B cell (primary cell): ENCODE results near the gene NPFFR1. TPM values are rescaled to one million over a fixed set of nuclear protein-coding genes. Genes with fewer than 3 reads are reported as not detected.

ENCODE experiments used
- ATAC-seq: fragments of 200-7000 bp; cut with Tn5 transposase; one replicate; pipeline ENCODE4 v1.10.0; 2021; ENCODE audit warnings: low read depth, mild to moderate bottlenecking, moderate number of reproducible peaks, moderate library complexity
- CTCF ChIA-PET: fragments of 350-600 bp; sonication (Branson Sonifier 250); formaldehyde crosslinking; loops from one replicate; lab custom pipeline; 2021; ENCODE audit warnings: antibody characterized with exemption, inconsistent platforms; lab: Charles Lee
- POLR2A ChIA-PET: fragments of 350-600 bp; sonication (Branson Sonifier 250); formaldehyde crosslinking; loops from one replicate; lab custom pipeline; 2021; ENCODE audit warnings: antibody characterized with exemption; lab: Charles Lee
- DNase-seq: peaks from one replicate; pipeline ENCODE4 v3.0.0; 2013
- H2AFZ ChIP-seq: 2 replicates; pipeline ENCODE4 v1.6.1; 2012; ENCODE audit warnings: mild to moderate bottlenecking, low read depth, low read length; ENCODE audit not compliant: insufficient read depth, poor library complexity, severe bottlenecking
- H3K27ac ChIP-seq, 2 donors: 1 replicate in 1 of 2; 2 replicates in 1 of 2; pipeline ENCODE4 v1.5.1; 2012 to 2013; ENCODE audit warnings: low read length in 2 of 2, mild to moderate bottlenecking in 2 of 2, moderate library complexity in 1 of 2
- H3K27me3 ChIP-seq, 4 experiments: fragments of 200-600 bp in 1 of 4; sonication (generic) in 1 of 4; replicated peaks in 1 of 4; 1 replicate in 2 of 4; 2 replicates in 2 of 4; pipeline versions ENCODE4 v1.6.1 to v1.7.0; 2013 to 2016; ENCODE audit warnings: low read length in 3 of 4, mild to moderate bottlenecking in 2 of 4, mixed read lengths in 1 of 4, moderate library complexity in 1 of 4; ENCODE audit not compliant: insufficient read depth in 4 of 4, control insufficient read depth in 3 of 4; ENCODE audit errors: control extremely low read depth in 1 of 4
- H3K36me3 ChIP-seq, 2 experiments: replicated peaks in 1 of 2; 1 replicate in 1 of 2; 2 replicates in 1 of 2; pipeline versions ENCODE4 v1.6.1 to v1.7.1; 2013; ENCODE audit warnings: low read length in 1 of 2; ENCODE audit not compliant: insufficient read depth in 2 of 2, control insufficient read depth in 1 of 2; ENCODE audit errors: control extremely low read depth in 1 of 2, extremely low read depth in 1 of 2
- H3K4me1 ChIP-seq, 2 donors: fragments of 200-600 bp in 1 of 2; sonication (generic) in 1 of 2; 1 replicate in 1 of 2; 2 replicates in 1 of 2; pipeline versions ENCODE4 v1.5.1 to v1.6.1; 2013 to 2017; ENCODE audit warnings: low read length in 2 of 2; ENCODE audit not compliant: control insufficient read depth in 2 of 2, insufficient read depth in 2 of 2
- H3K4me2 ChIP-seq: replicated peaks from 2 replicates; pipeline ENCODE3; 2012; ENCODE audit warnings: mild to moderate bottlenecking, low read depth, low read length; ENCODE audit not compliant: poor library complexity, severe bottlenecking
- H3K4me3 ChIP-seq, 5 experiments: fragments of 200-600 bp in 1 of 5; sonication (generic) in 1 of 5; 1 replicate in 3 of 5; 2 replicates in 2 of 5; pipeline versions ENCODE4 v1.5.1 to v1.7.0; 2011 to 2016; ENCODE audit warnings: low read length in 4 of 5, mild to moderate bottlenecking in 4 of 5, low read depth in 2 of 5, control low read depth in 1 of 5, moderate library complexity in 1 of 5; ENCODE audit not compliant: insufficient read depth in 1 of 5; ENCODE audit errors: control extremely low read depth in 1 of 5, extremely low read depth in 1 of 5
- H3K79me2 ChIP-seq: fragments of 200-600 bp; sonication (generic); one replicate; pipeline ENCODE4 v1.6.0; 2016; ENCODE audit warnings: low read length; ENCODE audit not compliant: control insufficient read depth, insufficient read depth
- H3K9ac ChIP-seq: fragments of 200-600 bp; sonication (generic); 2 replicates; pipeline ENCODE4 v1.6.1; 2017; ENCODE audit warnings: mild to moderate bottlenecking, low read length, moderate library complexity
- H3K9me3 ChIP-seq, 3 donors: one replicate each; pipeline versions ENCODE4 v1.6.1 to v1.7.1; 2013; ENCODE audit warnings: low read length in 2 of 3; ENCODE audit not compliant: control insufficient read depth in 2 of 3, insufficient read depth in 1 of 3; ENCODE audit errors: control extremely low read depth in 1 of 3
- H4K20me1 ChIP-seq: 2 replicates; pipeline ENCODE4 v1.6.0; 2012; ENCODE audit warnings: mild to moderate bottlenecking, low read length; ENCODE audit not compliant: insufficient read depth, control insufficient read depth, poor library complexity, severe bottlenecking
- H3K27ac Mint-ChIP-seq: one replicate; pipeline ENCODE4 v1.8.0; 2021; ENCODE audit warnings: mixed read lengths
- H3K27me3 Mint-ChIP-seq: one replicate; pipeline ENCODE4 v1.8.0; 2021; ENCODE audit warnings: mixed read lengths
- H3K4me1 Mint-ChIP-seq: one replicate; pipeline ENCODE4 v1.8.0; 2021; ENCODE audit warnings: mixed read lengths
- H3K4me3 Mint-ChIP-seq: one replicate; pipeline ENCODE4 v1.8.0; 2021; ENCODE audit warnings: mixed read lengths
- H3K9me3 Mint-ChIP-seq: one replicate; pipeline ENCODE4 v1.8.0; 2022; ENCODE audit warnings: mixed read lengths; ENCODE audit not compliant: insufficient read depth
- EZH2 ChIP-seq: IDR thresholded peaks from 2 replicates; pipeline ENCODE4 v1.6.1; 2012; ENCODE audit warnings: borderline replicate concordance, low read depth, mild to moderate bottlenecking, moderate library complexity, low read length; ENCODE audit not compliant: insufficient read depth, poor library complexity, severe bottlenecking
- WGBS: methylation state at CpG from one replicate; pipeline ENCODE4 v1.1.5; 2013; ENCODE audit warnings: missing lambda C conversion rate; ENCODE audit not compliant: insufficient coverage; 5-methylcytosine and 5-hydroxymethylcytosine counted together
- intact Hi-C: fragments of 100-400 bp; cut with micrococcal nuclease; formaldehyde crosslinking; loops from one replicate; pipeline ENCODE4 v1.10.0; 2022
- polyA plus RNA-seq: library from polyadenylated mRNA; depleted of rRNA; stranded (reverse); fragments of >200 nt; gene quantifications from 2 replicates; pipeline ENCODE4 v1.2.3, GENCODE V29; 2012
- total RNA-seq, 2 donors: library from RNA; stranded (reverse); fragments of 120-200 nt in 1 of 2; gene quantifications; 1 replicate in 1 of 2; 2 replicates in 1 of 2; pipeline versions ENCODE4 v1.2.3 to v1.2.4, GENCODE V29; 2013 to 2022
- TF ChIP-seq, protein P1 (sequence below): fragments of 200-600 bp; IDR thresholded peaks from one replicate; pipeline ENCODE4 v1.8.0; 2022; ENCODE audit warnings: antibody characterized with exemption, mild to moderate bottlenecking

NPFFR1 gene
- total and polyA plus RNA-seq, 2 donors (not counting 1 experiment from before 2014, with no cell fraction given) = not detected

DNA sequence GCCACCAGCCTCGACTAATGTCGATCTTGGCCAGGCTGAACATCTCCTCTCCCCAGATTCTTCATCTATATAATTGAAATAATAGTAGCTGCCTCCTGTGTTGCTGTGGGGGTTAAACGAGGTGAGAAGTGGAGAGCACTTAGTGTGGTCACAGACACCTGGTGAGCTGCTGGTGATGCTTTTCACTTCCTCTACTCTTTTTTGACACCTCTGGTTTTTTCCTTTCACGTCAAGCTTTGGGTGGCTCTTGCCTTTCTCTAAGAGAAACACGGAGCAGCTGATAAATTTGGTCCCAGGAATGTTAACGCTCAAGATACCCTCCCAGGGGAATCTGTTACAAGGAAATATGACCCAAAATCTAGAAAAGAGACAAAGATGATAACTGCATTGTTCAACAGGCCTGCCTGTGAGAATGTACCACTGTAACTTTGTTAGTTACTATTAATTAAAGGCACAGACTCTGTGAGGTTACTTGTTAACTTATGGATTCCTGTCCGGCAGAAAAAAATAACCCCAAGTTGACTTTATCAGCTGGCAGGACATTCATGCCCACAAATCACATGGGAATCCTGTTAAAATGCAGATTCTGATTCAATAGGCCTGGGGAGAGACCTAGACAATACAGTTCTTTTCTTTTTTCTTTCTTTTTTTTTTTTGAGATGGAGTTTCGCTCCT, 9.5 kb upstream of the NPFFR1 start:
- ChIA-PET CTCF (interaction anchor here (0.7 to 1.7 kb wide), 3 partner anchors 70 to 72 kb away, joined by 3 to 7 read pairs (median 4); no protein-coding TSS in a partner anchor), POLR2A (no interaction called here)
- no peak overlapping the region for H3K27ac ChIP-seq
- H3K9ac ChIP-seq = no peak overlapping the region
- no CpG with 5 or more reads among the region's 8 CpGs for WGBS
- no peak for TF ChIP-seq EZH2
- TF ChIP-seq, protein P1, sequence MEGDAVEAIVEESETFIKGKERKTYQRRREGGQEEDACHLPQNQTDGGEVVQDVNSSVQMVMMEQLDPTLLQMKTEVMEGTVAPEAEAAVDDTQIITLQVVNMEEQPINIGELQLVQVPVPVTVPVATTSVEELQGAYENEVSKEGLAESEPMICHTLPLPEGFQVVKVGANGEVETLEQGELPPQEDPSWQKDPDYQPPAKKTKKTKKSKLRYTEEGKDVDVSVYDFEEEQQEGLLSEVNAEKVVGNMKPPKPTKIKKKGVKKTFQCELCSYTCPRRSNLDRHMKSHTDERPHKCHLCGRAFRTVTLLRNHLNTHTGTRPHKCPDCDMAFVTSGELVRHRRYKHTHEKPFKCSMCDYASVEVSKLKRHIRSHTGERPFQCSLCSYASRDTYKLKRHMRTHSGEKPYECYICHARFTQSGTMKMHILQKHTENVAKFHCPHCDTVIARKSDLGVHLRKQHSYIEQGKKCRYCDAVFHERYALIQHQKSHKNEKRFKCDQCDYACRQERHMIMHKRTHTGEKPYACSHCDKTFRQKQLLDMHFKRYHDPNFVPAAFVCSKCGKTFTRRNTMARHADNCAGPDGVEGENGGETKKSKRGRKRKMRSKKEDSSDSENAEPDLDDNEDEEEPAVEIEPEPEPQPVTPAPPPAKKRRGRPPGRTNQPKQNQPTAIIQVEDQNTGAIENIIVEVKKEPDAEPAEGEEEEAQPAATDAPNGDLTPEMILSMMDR = no peak
- no peaks in the 10 kb centered on the region for H3K9me3 Mint-ChIP-seq
- H3K4me3 Mint-ChIP-seq = peak overlapping the region; percentile 1
- no peak overlapping the region for H3K4me3 ChIP-seq
- H3K27ac Mint-ChIP-seq = no peak overlapping the region
- H3K79me2 ChIP-seq = no peaks in the 10 kb centered on the region
- no peaks in the 10 kb centered on the region for H4K20me1 ChIP-seq
- H3K36me3 ChIP-seq = no peaks in the 10 kb centered on the region
- intact Hi-C loops = no loop called here
- H3K27me3 Mint-ChIP-seq = peaks cover 6% of the 10 kb centered on the region
- peak; percentile 45 for ATAC-seq
- peak; percentile 42 for DNase-seq
- peaks cover 11% of the 10 kb centered on the region for H3K4me1 Mint-ChIP-seq
- H3K9me3 ChIP-seq = peaks cover 0 to 9% (median 0%) of the 10 kb centered on the region in 3 donors
- peaks cover 7 to 11% of the 10 kb centered on the region in 2 donors for H3K4me1 ChIP-seq
- H3K4me2 ChIP-seq = no peak overlapping the region
- no peak overlapping the region for H2AFZ ChIP-seq
- peaks cover 0 to 4% (median 0%) of the 10 kb centered on the region in 4 experiments for H3K27me3 ChIP-seq

DNA sequence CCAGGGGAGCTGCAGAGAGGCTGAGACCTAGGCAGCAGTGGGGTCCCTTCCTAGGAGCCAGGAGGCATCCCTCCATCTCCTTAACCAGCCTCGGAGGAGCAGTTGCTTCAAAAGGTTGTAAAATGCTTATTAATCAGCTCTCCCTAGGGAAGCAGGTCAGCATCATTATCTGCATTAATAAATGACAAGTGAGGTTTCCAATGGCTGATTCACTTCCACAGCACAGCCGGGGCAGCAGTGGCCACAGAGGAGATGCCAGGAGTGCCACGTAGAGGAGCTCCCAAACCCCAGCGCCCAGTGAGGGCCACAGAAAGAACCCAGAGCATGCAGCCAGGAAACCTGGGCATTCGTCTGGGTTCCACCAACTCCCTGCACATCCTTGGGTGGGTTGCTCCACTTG, 8.2 kb upstream of the NPFFR1 start:
- H3K4me3 ChIP-seq = no peak overlapping the region
- Mint-ChIP-seq H3K27me3 (peaks cover 15% of the 10 kb centered on the region), H3K27ac (no peak overlapping the region), H3K4me3 (no peak overlapping the region), H3K9me3 (no peaks in the 10 kb centered on the region), H3K4me1 (peaks cover 11% of the 10 kb centered on the region)
- TF ChIP-seq, protein P1 = no peak
- TF ChIP-seq EZH2 = no peak
- H3K9ac ChIP-seq = no peak overlapping the region
- no peak overlapping the region for H3K27ac ChIP-seq
- no peaks in the 10 kb centered on the region for H3K36me3 ChIP-seq
- H3K9me3 ChIP-seq = peaks cover 0 to 9% (median 0%) of the 10 kb centered on the region in 3 donors
- ChIA-PET CTCF (interaction anchor here (1.6 to 1.7 kb wide), 2 partner anchors 70 to 73 kb away, joined by 4 to 7 read pairs; no protein-coding TSS in a partner anchor), POLR2A (no interaction called here)
- H2AFZ ChIP-seq = no peak overlapping the region
- H4K20me1 ChIP-seq = no peaks in the 10 kb centered on the region
- WGBS = 95% methylated on average over 4 of the region's 5 CpGs
- H3K79me2 ChIP-seq = no peaks in the 10 kb centered on the region
- no peak for ATAC-seq
- peaks cover 7 to 11% of the 10 kb centered on the region in 2 donors for H3K4me1 ChIP-seq
- no peak for DNase-seq
- no peak overlapping the region for H3K4me2 ChIP-seq
- intact Hi-C loops = no loop called here
- peaks cover 0 to 4% (median 0%) of the 10 kb centered on the region in 4 experiments for H3K27me3 ChIP-seq
